ENCODE measurements around the gene HCRTR2.
"Not testable (repeated sequence)": the region's sequence is repeated elsewhere in the genome, so short reads cannot be mapped to it uniquely, and the experiment has no call there.

The HCRTR2 gene

GRCh38 chr6:55174211-55175026 lies at the start of gene HCRTR2:
HCRTR2 (plus strand) TSS chr6:55174515; CDS start chr6:55174588, 73 bp downstream.
- DNase-seq, result no peak

- no peak for DNase-seq
Observed at GRCh38 chr6:55130806-55131324, 43.5 kb upstream of the HCRTR2 start.

GRCh38 chr6:55131616-55132015 lies 42.7 kb upstream of the HCRTR2 start:
- no peak for DNase-seq

- DNase-seq, result no peak
Observed at GRCh38 chr6:55136916-55137315, 37.4 kb upstream of the HCRTR2 start.

GRCh38 chr6:55137929-55138693 lies 36.2 kb upstream of the HCRTR2 start:
- no peak for DNase-seq

- DNase-seq, result no peak
Observed at GRCh38 chr6:55141611-55142010, 32.7 kb upstream of the HCRTR2 start.

GRCh38 chr6:55142610-55143009 lies 31.7 kb upstream of the HCRTR2 start:
- DNase-seq, result no peak

GRCh38 chr6:55153284-55153683 lies 21.0 kb upstream of the HCRTR2 start:
- DNase-seq, result no peak

GRCh38 chr6:55158784-55159183 lies 15.5 kb upstream of the HCRTR2 start:
- not testable (repeated sequence) for DNase-seq

- DNase-seq, result no peak
Observed at GRCh38 chr6:55167860-55168259, 6.5 kb upstream of the HCRTR2 start.

- no peak for DNase-seq
Observed at GRCh38 chr6:55175078-55176049, 1.0 kb downstream of the HCRTR2 start.

GRCh38 chr6:55176958-55177357 lies 2.6 kb downstream of the HCRTR2 start:
- no peak for DNase-seq

GRCh38 chr6:55180258-55180657 lies 5.9 kb downstream of the HCRTR2 start:
- DNase-seq, result no peak

- no peak for DNase-seq
Observed at GRCh38 chr6:55182016-55182650, 7.8 kb downstream of the HCRTR2 start.

GRCh38 chr6:55184782-55185530 lies 10.6 kb downstream of the HCRTR2 start:
- DNase-seq, result no peak

GRCh38 chr6:55198715-55199114 lies 24.4 kb downstream of the HCRTR2 start:
- DNase-seq, result no peak

- DNase-seq, result no peak
Observed at GRCh38 chr6:55199239-55199638, 24.9 kb downstream of the HCRTR2 start.

GRCh38 chr6:55208478-55209458 lies 34.5 kb downstream of the HCRTR2 start:
- no peak for DNase-seq

GRCh38 chr6:55210952-55211351 lies 36.6 kb downstream of the HCRTR2 start:
- DNase-seq, result no peak

- no peak for DNase-seq
Observed at GRCh38 chr6:55212156-55212555, 37.8 kb downstream of the HCRTR2 start.
